ENCODE results near the gene HSD3B2.

HSD3B2 gene

DNA sequence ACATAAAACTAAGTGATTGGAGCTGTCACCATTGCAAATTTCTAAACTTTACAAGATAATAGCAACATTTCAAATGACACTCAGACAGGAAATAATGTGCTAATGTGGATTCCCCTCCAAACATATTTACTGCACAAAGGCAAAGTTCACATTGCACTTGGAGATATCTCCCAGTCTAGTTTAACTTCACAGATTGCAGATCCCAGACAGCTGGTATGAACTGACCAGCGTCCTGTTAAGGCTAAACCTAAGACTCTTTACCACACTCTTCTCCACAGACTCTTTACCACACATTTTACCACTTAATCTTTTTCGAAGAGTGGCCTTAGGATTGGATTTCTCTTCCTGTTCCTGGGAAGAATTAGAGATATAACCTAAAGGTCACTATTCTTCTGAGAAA lies 51.5 kb downstream of the HSD3B2 start:
- DNase-seq: no peak

DNA sequence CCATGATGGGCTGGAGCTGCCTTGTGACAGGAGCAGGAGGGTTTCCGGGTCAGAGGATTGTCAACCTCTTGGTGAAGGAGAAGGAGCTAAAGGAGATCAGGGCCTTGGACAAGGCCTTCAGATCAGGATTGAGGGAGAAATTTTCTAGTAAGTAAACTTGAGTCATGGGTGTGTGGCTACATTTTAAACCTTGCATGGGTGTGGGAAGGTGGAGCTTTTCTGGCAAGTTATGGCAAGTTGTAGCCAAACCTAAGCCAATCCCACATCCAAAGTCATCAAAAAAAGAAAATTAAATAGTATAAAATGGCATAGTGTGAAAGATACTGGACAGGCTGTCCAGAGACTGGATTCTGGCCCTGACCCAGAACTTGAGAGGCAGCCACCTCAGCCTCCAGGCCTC lies 52.3 kb downstream of the HSD3B2 start:
- no peak for DNase-seq

DNA sequence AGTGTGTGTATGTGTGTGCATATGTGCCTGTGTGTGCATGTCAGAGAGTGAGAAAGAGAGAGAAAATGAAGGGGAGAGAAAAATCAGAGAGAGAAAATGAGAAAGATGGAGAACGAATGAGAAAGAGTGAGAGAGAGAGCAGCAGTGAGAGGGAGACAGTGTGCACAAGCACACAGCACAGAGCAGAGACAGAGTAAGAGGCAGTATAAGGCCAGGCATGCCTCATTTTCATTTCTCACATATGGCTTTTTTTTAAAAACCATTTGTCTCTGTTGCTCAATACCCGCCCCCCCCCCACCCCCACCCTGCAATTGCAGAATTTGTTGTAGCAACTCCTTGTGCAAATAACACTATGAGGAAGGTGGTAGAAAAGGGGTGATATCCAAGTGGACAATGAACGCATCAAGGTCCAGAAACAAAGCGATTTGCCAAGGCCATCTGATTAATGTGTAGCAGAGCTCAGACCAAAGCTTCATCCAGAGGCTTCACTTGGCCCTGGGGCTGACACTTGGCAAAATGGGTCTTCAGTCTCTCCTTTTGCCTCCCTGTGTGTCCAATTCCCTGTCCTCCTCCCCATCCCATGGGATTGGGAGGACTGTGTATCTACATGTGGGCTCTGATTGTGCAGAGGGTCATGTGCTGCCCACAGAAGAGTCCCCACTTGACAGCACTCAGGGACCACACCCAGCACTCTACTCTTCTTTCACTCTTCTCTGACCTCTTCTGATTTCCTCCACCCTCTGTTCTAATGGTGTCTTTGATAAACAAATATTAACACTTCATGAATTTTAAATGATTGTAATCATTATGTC lies 53.1 kb downstream of the HSD3B2 start:
- DNase-seq: no peak

DNA sequence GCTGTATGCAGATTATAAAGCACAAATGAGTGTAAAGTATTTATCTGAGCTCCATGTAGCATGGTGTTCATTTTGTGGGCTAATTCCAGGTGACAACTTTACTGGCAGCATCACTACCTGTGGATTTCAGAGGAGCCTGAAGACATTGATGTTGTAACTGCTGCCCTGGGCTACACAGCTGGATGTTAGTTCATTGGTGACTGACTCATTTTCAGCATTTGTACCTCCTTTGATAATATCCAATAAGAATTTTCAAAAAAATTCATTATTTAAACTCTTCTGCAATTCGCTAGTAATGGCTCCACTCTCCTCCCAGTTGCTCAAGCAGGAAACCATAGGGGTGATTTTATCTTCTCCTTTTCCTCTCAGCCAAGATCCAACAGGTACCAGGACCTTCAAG lies 54.8 kb downstream of the HSD3B2 start:
- DNase-seq: no peak

DNA sequence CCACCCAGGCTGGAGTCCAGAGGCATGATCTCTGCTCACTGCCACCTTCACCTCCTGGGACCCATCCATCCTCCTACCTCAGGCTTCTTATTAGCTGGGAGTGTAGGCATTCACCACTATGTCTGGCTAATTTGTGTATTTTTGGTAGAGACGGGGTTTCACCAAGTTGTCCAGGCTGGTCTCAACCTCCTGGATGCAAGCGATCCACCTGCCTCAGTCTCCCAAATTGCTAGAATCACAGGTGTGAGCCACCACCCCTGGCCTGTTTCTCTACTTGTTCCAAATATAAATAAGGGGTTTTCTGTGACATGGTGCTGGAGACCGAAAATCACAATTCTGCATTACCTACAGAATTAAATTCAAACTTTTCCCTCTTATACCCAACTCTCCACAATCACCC lies 55.4 kb downstream of the HSD3B2 start:
- no peak for DNase-seq

DNA sequence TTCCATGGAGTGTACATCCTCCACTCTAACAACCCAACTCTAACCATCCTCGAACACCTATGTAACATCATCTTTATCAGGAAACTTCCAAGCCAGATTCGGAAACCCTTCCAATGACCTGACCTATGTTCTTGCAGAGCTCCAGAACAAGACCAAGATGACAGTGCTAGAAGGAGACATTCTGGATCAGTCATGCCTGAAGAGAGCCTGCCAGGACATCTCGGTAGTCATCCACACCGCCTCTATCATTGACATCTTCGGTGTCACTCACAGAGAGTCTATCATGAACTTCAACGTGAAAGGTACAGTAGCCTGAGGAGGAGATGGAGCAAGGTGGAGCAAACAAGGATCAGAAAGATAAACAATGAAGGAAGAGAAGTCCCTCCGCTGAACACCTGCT lies 56.0 kb downstream of the HSD3B2 start:
- no peak for DNase-seq

DNA sequence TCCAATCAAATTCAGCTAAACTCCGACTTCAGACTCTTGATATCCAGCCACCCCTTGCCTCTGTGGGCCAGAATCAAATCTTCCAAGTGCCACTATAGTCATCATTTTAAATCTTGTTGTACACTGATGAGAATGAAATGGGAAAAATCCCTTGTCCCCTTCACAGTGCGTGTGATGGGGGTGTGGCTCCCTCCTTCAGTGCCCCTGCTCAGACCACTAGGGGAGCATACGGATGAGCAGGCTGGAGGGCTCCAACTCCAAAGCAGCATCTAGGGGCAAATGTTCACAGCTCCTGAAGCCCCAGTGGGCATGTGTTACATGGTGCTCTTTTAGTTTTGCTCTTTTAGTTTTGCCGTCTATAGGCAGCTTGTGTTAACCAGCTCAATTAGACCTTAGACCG lies 56.6 kb downstream of the HSD3B2 start:
- no peak for DNase-seq

DNA sequence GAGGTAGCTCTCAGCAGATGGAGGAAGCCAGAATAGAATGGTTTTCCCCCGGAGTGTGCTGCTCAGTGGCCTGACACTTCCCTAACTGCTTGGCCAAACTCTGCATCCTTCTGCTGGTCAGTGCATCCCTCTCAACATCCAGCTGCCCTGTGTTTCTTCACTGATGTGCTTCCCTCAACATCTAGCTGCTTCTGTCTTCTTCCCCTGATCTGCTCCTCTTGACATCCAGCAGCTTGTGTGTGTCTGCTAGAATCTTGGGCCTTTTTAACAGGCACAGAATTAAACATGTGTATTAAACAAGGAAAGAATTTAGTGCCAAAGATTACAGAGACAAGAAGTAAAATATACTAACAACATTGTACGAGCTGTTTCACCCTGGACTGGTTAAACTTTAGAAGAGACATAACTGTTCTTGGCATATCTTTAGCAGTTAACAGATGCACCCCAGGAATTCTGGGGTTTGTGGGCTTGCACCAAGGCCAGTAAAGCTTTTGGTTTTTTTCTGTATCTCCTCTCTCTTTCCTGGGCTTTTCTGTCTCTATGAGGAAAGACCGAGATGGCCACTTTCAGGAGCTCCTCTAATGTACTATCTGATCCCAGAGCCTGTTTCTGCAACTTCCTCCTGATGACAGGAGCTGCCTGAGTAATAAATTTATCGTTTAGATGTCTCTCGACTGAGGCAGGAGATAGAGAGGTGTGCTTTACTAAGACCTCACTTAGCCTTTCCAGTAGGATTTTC lies 57.3 kb downstream of the HSD3B2 start:
- no peak for DNase-seq

Measured in NCI-H446 (cell line).